ENCODE results near the gene CUL1. TPM values are rescaled to one million over a fixed set of nuclear protein-coding genes. Genes with fewer than 3 reads are reported as not detected.

CUL1 gene
- total RNA-seq, 2 experiments from 2014 or later: 55.8 to 57.6 TPM

DNA sequence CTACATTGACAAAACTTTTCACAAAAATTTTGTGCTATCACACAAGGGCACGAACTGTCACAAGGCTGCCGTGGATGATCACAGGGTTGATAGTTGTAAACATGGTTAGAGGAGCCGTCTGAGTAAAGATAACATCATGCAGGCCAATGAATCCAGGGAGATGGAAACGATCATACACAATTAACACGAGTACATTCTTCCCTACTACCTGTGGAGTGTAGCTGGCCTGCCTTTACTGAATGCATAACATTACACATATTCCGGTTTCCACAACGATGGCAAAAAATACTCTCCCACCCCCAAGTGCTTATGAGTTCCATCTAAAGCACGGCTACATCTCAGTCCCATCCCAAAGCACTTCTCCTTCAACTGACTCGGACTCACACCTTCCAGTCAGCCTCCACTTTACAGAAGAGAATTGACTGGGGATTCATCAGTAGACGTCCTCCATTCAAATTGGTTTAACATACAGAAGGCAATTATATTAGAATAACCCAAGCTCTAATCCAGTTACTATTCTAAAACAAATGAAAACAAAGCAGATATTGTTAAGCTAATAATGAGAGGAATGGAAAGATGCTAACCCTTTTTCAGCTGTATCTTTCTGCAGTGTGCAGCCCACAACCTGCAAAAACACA is 116.3 kb downstream of the CUL1 start:
- ChIA-PET POLR2A (no interaction called here), CTCF (interaction anchor here (0.9 to 2.2 kb wide), 3 partner anchors 148 to 240 kb away, joined by 3 to 10 read pairs (median 3); no protein-coding TSS in a partner anchor)
- Mint-ChIP-seq H3K27me3 (ENCODE audit: low read depth) (no peaks in the 10 kb centered on the region), H3K9me3 (ENCODE audit: insufficient read depth) (no peaks in the 10 kb centered on the region), H3K27ac (no peak overlapping the region), H3K4me3 (no peak overlapping the region), H3K36me3 (ENCODE audit: low read depth) (peaks cover 85% of the 10 kb centered on the region), H3K4me1 (ENCODE audit: low read depth) (no peaks in the 10 kb centered on the region)
- DNase-seq (no peak), ATAC-seq (no peak)

- POLR2A ChIA-PET: no interaction called here
- H3K9me3 Mint-ChIP-seq (ENCODE audit: insufficient read depth): no peaks in the 10 kb centered on the region
- DNase-seq (no peak), ATAC-seq (no peak)
- H3K4me3 Mint-ChIP-seq: no peak overlapping the region
- CTCF ChIA-PET: interaction anchor here (0.9 to 2.2 kb wide), 4 partner anchors 62 to 240 kb away, joined by 3 to 10 read pairs (median 4); no protein-coding TSS in a partner anchor
- H3K4me1 Mint-ChIP-seq (ENCODE audit: low read depth): no peaks in the 10 kb centered on the region
- H3K27ac Mint-ChIP-seq: no peak overlapping the region
- peaks cover 83% of the 10 kb centered on the region for H3K36me3 Mint-ChIP-seq (ENCODE audit: low read depth)
- H3K27me3 Mint-ChIP-seq (ENCODE audit: low read depth): no peaks in the 10 kb centered on the region
These were observed 116.9 kb downstream of the CUL1 start for GRCh38 chr7:148815612-148816011.

DNA sequence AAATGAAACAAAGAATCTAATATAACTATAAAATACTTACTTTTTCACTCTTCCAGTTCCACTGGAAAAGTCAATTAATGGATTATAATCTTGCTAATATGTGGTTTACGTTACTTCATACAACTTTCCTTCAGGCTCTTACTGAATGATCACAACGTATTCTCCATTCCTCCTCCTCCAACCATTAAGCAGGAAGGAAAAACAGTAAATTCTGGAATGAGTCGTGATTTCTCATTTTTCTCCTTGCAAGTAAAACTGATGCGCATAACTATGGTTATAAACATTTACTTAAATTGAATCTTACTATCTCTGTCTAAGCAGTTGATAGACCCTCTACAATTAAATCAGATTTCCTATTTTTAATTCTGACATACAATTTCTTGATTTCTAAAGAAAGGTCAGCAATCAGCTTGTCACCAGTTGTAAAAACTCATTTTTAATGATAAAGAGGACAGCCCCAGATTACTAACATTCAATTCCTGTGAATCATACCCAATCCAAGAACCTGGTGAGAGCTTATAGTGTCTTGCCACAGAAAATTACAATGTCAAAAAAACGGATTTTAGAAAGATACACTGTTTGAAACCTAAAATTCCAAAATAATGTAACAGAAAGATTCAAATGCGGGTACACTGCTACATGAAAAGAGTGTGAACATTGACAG is 121.1 kb downstream of the CUL1 start:
- Mint-ChIP-seq H3K4me1 (ENCODE audit: low read depth) (peaks cover 2% of the 10 kb centered on the region), H3K27me3 (ENCODE audit: low read depth) (no peaks in the 10 kb centered on the region), H3K4me3 (no peak overlapping the region), H3K9me3 (ENCODE audit: insufficient read depth) (no peaks in the 10 kb centered on the region), H3K36me3 (ENCODE audit: low read depth) (peaks cover 74% of the 10 kb centered on the region), H3K27ac (no peak overlapping the region)
- POLR2A ChIA-PET: no interaction called here
- ATAC-seq: no peak
- CTCF ChIA-PET: interaction anchor here (1.1 kb wide), 1 partner anchor 143 kb away, joined by 3 read pairs; no protein-coding TSS in a partner anchor
- DNase-seq: no peak

- Mint-ChIP-seq H3K4me1 (ENCODE audit: low read depth) (peaks cover 2% of the 10 kb centered on the region), H3K27me3 (ENCODE audit: low read depth) (no peaks in the 10 kb centered on the region), H3K9me3 (ENCODE audit: insufficient read depth) (no peaks in the 10 kb centered on the region), H3K36me3 (ENCODE audit: low read depth) (peaks cover 77% of the 10 kb centered on the region), H3K27ac (no peak overlapping the region), H3K4me3 (no peak overlapping the region)
- no peak for ATAC-seq
- no peak for DNase-seq
- POLR2A ChIA-PET: no interaction called here
- CTCF ChIA-PET: interaction anchor here (0.6 to 1.2 kb wide), 3 partner anchors 35 to 121 kb away, joined by 3 to 5 read pairs (median 4); no protein-coding TSS in a partner anchor
These were observed 122.7 kb downstream of the CUL1 start for GRCh38 chr7:148821422-148821821.

GRCh38 chr7:148824864-148825263 is 126.2 kb downstream of the CUL1 start:
- H3K27me3 Mint-ChIP-seq (ENCODE audit: low read depth): no peaks in the 10 kb centered on the region
- no peaks in the 10 kb centered on the region for H3K9me3 Mint-ChIP-seq (ENCODE audit: insufficient read depth)
- H3K27ac Mint-ChIP-seq: no peak overlapping the region
- POLR2A ChIA-PET: no interaction called here
- CTCF ChIA-PET: interaction anchor here (2.0 kb wide), 1 partner anchor 138 kb away, joined by 5 read pairs; no protein-coding TSS in a partner anchor
- ATAC-seq: no peak
- peaks cover 64% of the 10 kb centered on the region for H3K36me3 Mint-ChIP-seq (ENCODE audit: low read depth)
- H3K4me1 Mint-ChIP-seq (ENCODE audit: low read depth): peaks cover 5% of the 10 kb centered on the region
- no peak overlapping the region for H3K4me3 Mint-ChIP-seq
- DNase-seq: no peak

DNA sequence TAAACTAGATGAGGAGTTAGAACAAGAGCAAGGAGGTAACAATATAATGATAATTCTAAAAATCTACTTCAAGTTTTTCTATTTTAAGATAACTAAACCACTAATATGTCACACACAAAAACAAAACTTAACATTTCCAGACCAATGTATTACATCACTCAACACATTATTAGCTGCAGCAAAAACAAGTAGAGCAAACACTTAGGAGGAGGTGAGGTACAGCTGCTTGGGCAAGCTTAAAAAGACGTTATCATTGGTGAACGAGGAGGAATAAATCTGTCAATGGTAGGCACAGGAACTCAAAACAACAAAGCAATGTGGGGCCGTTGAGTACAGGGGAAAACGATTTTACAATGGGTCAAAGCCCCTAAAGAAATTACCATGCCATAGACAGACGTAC is 126.6 kb downstream of the CUL1 start:
- DNase-seq (no peak), ATAC-seq (no peak)
- POLR2A ChIA-PET: no interaction called here
- Mint-ChIP-seq H3K27me3 (ENCODE audit: low read depth) (no peaks in the 10 kb centered on the region), H3K9me3 (ENCODE audit: insufficient read depth) (no peaks in the 10 kb centered on the region), H3K4me1 (ENCODE audit: low read depth) (peaks cover 5% of the 10 kb centered on the region), H3K36me3 (ENCODE audit: low read depth) (peaks cover 63% of the 10 kb centered on the region), H3K27ac (no peak overlapping the region), H3K4me3 (no peak overlapping the region)
- CTCF ChIA-PET: interaction anchor here (2.0 kb wide), 1 partner anchor 138 kb away, joined by 5 read pairs; no protein-coding TSS in a partner anchor

DNA sequence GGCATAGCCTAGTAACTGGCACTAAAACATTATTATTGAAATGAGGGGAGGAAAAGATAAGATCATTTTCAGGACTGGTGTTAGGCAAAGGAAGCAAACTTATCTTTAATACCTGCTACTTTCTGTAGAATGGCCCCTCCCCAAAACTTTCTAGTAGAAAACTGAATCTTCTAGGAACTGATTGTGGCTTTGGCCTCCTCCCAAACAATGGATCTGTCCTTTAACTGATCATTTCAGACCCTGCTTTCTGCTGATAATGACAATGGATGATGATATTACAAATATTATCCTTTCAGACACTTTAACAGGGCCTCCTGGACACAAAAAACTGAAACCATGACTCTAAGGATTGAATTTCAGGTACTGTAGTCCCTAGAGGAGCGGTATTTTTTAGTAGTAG is 130.3 kb downstream of the CUL1 start:
- no peak for DNase-seq
- Mint-ChIP-seq H3K4me1 (ENCODE audit: low read depth) (peaks cover 6% of the 10 kb centered on the region), H3K27ac (no peak overlapping the region), H3K4me3 (no peak overlapping the region), H3K27me3 (ENCODE audit: low read depth) (no peaks in the 10 kb centered on the region), H3K36me3 (ENCODE audit: low read depth) (peaks cover 65% of the 10 kb centered on the region), H3K9me3 (ENCODE audit: insufficient read depth) (no peaks in the 10 kb centered on the region)
- ChIA-PET POLR2A (no interaction called here), CTCF (no interaction called here)
- no peak for ATAC-seq

DNA sequence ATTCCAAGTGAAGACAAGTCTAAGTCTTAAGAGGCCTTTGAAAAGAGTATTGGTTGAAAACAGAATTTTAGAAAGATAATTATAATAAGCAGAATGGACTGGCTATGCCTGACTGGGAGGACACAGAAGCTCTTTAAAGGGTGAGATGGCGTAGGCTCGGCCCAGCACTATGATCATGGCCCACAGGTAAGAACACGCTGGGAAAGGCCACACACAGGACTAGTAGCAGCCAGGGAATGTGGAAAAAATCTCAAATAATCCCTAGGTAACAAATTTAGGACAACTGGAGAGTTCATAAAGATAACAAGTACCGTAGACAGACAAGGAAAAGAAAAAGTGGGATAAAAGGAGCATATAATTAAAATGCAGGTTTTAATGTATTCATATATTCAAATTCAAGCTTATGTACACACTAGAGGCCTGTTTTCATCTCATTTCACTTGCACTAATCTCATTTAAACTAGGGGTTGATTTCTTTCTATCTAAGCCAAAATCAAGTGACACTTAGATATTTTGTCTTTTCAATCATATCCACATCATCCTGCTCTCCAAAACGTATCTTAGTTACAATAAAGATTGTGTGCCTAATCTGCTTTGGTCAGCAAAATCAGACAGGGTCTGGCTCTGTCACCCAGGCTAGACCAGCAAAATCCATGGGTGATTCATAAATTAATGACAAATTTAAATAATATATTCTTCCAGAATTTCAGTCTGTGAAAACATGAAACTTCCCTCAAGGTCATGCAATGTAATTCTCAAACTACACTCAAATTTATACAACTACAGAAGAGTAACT is 132.4 kb downstream of the CUL1 start:
- Mint-ChIP-seq H3K36me3 (ENCODE audit: low read depth) (peaks cover 64% of the 10 kb centered on the region), H3K4me1 (ENCODE audit: low read depth) (peaks cover 8% of the 10 kb centered on the region)
- POLR2A ChIA-PET: interaction anchor here (0.6 kb wide), 1 partner anchor 55 kb away, joined by 4 read pairs; no protein-coding TSS in a partner anchor

GRCh38 chr7:148831782-148832181 is 133.1 kb downstream of the CUL1 start:
- POLR2A ChIA-PET: interaction anchor here (0.6 kb wide), 1 partner anchor 54 kb away, joined by 4 read pairs; no protein-coding TSS in a partner anchor
- H3K27ac Mint-ChIP-seq: no peak overlapping the region

More for the DNA sequence above, 132.4 kb downstream of the CUL1 start:
- Mint-ChIP-seq H3K27ac (no peak overlapping the region), H3K4me3 (no peak overlapping the region), H3K27me3 (ENCODE audit: low read depth) (no peaks in the 10 kb centered on the region), H3K9me3 (ENCODE audit: insufficient read depth) (no peaks in the 10 kb centered on the region)
- ATAC-seq (no peak), DNase-seq (no peak)
- CTCF ChIA-PET: interaction anchor here (1.4 to 1.6 kb wide), 2 partner anchors 111 to 132 kb away, joined by 4 to 5 read pairs; no protein-coding TSS in a partner anchor

GRCh38 chr7:148834605-148835004 is 135.9 kb downstream of the CUL1 start:
- Mint-ChIP-seq H3K4me3 (no peak overlapping the region), H3K36me3 (ENCODE audit: low read depth) (peaks cover 76% of the 10 kb centered on the region), H3K27me3 (ENCODE audit: low read depth) (no peaks in the 10 kb centered on the region), H3K4me1 (ENCODE audit: low read depth) (peaks cover 30% of the 10 kb centered on the region), H3K9me3 (ENCODE audit: insufficient read depth) (peaks cover 8% of the 10 kb centered on the region), H3K27ac (no peak overlapping the region)
- ChIA-PET POLR2A (no interaction called here), CTCF (no interaction called here)
- no peak for DNase-seq
- ATAC-seq: no peak

More at GRCh38 chr7:148831782-148832181, 133.1 kb downstream of the CUL1 start:
- no peak for ATAC-seq
- Mint-ChIP-seq H3K27me3 (ENCODE audit: low read depth) (no peaks in the 10 kb centered on the region), H3K4me1 (ENCODE audit: low read depth) (peaks cover 8% of the 10 kb centered on the region), H3K4me3 (no peak overlapping the region), H3K36me3 (ENCODE audit: low read depth) (peaks cover 67% of the 10 kb centered on the region), H3K9me3 (ENCODE audit: insufficient read depth) (no peaks in the 10 kb centered on the region)
- no peak for DNase-seq
- CTCF ChIA-PET: interaction anchor here (1.4 to 1.6 kb wide), 2 partner anchors 110 to 132 kb away, joined by 4 to 5 read pairs; no protein-coding TSS in a partner anchor

GRCh38 chr7:148835854-148836253 is 137.2 kb downstream of the CUL1 start:
- CTCF ChIA-PET: interaction anchor here (1.5 to 1.6 kb wide), 2 partner anchors 105 to 127 kb away, joined by 3 to 4 read pairs; no protein-coding TSS in a partner anchor
- ATAC-seq: no peak
- peaks cover 8% of the 10 kb centered on the region for H3K9me3 Mint-ChIP-seq (ENCODE audit: insufficient read depth)
- H3K27me3 Mint-ChIP-seq (ENCODE audit: low read depth): no peaks in the 10 kb centered on the region
- POLR2A ChIA-PET: interaction anchor here (0.7 kb wide), 1 partner anchor 95 kb away, joined by 3 read pairs; no protein-coding TSS in a partner anchor
- no peak overlapping the region for H3K4me3 Mint-ChIP-seq
- no peak overlapping the region for H3K27ac Mint-ChIP-seq
- peaks cover 40% of the 10 kb centered on the region for H3K4me1 Mint-ChIP-seq (ENCODE audit: low read depth)
- peaks cover 72% of the 10 kb centered on the region for H3K36me3 Mint-ChIP-seq (ENCODE audit: low read depth)
- DNase-seq: no peak

Measured in activated CD8-positive, alpha-beta T cell treated with anti-CD3 and anti-CD28 coated beads, Interleukin-2, amount 10 ng/mL, durations not matched to agents 7 days and 5 days (primary cell).